ENCODE data around the gene RAB11FIP4.

GRCh38 chr17:31493656-31494155, 102.2 kb downstream of the RAB11FIP4 start:
- no peak for TF ChIP-seq CTCF (IDR thresholded peaks at IDR 0.05)
- TF ChIP-seq MAX (CRISPR knock-in tag; IDR thresholded peaks at IDR 0.05), result no peak

Data from WTC11 (cell line).